Neuronal stem cell (in vitro differentiated cells): ENCODE measurements around the gene GET4.
A peak's percentile ranks its signal among the peaks of the same experiment; 100 is the strongest.

ENCODE experiments used
- DNase-seq: peaks from one replicate; pipeline ENCODE4 v3.0.0-alpha.2; 2013; ENCODE audit warnings: low spot score
- H2AFZ ChIP-seq: one replicate; pipeline ENCODE4 v1.6.1; 2013; ENCODE audit warnings: mild to moderate bottlenecking, low read length, inconsistent platforms
- H2AK5ac ChIP-seq: 2 replicates; pipeline ENCODE4 v1.6.1; 2013; ENCODE audit warnings: low read depth, mild to moderate bottlenecking, inconsistent platforms, low read length, moderate library complexity, mixed read lengths
- H2BK120ac ChIP-seq: 2 replicates; pipeline ENCODE4 v1.6.1; 2013; ENCODE audit warnings: low read depth, mild to moderate bottlenecking, inconsistent platforms, low read length, moderate library complexity, mixed read lengths
- H2BK12ac ChIP-seq: one replicate; pipeline ENCODE4 v1.6.1; 2013; ENCODE audit warnings: low read length, inconsistent platforms
- H2BK15ac ChIP-seq: 2 replicates; pipeline ENCODE4 v1.6.1; 2013; ENCODE audit warnings: mild to moderate bottlenecking, low read length, inconsistent platforms, mixed read lengths
- H2BK5ac ChIP-seq: one replicate; pipeline ENCODE4 v1.6.1; 2013; ENCODE audit warnings: inconsistent platforms, mild to moderate bottlenecking, low read length, moderate library complexity
- H3K14ac ChIP-seq: one replicate; pipeline ENCODE4 v1.6.1; 2013; ENCODE audit warnings: low read length, inconsistent platforms
- H3K18ac ChIP-seq: 2 replicates; pipeline ENCODE4 v1.6.1; 2013; ENCODE audit warnings: low read length, inconsistent platforms
- H3K23ac ChIP-seq: 2 replicates; pipeline ENCODE4 v1.6.1; 2013; ENCODE audit warnings: low read depth, mild to moderate bottlenecking, mixed read lengths, low read length, inconsistent platforms; ENCODE audit not compliant: poor library complexity
- H3K27ac ChIP-seq: replicated peaks from 3 replicates; pipeline ENCODE4 v1.5.1; 2013; ENCODE audit warnings: low read length, inconsistent platforms
- H3K27me3 ChIP-seq, 3 experiments: 2 replicates each; pipeline ENCODE4 v1.6.1; 2013; ENCODE audit warnings: low read length in 3 of 3, mild to moderate bottlenecking in 2 of 3, inconsistent platforms in 1 of 3, low read depth in 1 of 3, mixed read lengths in 1 of 3, moderate library complexity in 1 of 3; ENCODE audit not compliant: control insufficient read depth in 3 of 3, insufficient read depth in 3 of 3
- H3K36me3 ChIP-seq, 2 donors: replicated peaks in 1 of 2; 2 replicates each; pipeline ENCODE4 v1.6.1; 2013; ENCODE audit warnings: low read length in 2 of 2; ENCODE audit not compliant: control insufficient read depth in 2 of 2, insufficient read depth in 2 of 2
- H3K4ac ChIP-seq: 2 replicates; pipeline ENCODE4 v1.6.1; 2013; ENCODE audit warnings: inconsistent platforms, mild to moderate bottlenecking, low read length, moderate library complexity
- H3K4me1 ChIP-seq, 2 donors: 1 replicate in 1 of 2; 2 replicates in 1 of 2; pipeline ENCODE4 v1.6.1; 2013; ENCODE audit warnings: low read length in 2 of 2, low read depth in 1 of 2; ENCODE audit not compliant: control insufficient read depth in 2 of 2, insufficient read depth in 1 of 2
- H3K4me2 ChIP-seq: one replicate; pipeline ENCODE4 v1.6.1; 2013; ENCODE audit warnings: mild to moderate bottlenecking, low read length, inconsistent platforms; ENCODE audit not compliant: insufficient read depth, poor library complexity, severe bottlenecking
- H3K4me3 ChIP-seq, 2 donors: 2 replicates each; pipeline ENCODE4 v1.5.1; 2013; ENCODE audit warnings: low read length in 2 of 2, mild to moderate bottlenecking in 2 of 2, inconsistent platforms in 1 of 2, moderate library complexity in 1 of 2
- H3K79me1 ChIP-seq: one replicate; pipeline ENCODE4 v1.6.1; 2013; ENCODE audit warnings: low read depth, mild to moderate bottlenecking, inconsistent platforms, low read length, moderate library complexity
- H3K9ac ChIP-seq: one replicate; pipeline ENCODE4 v1.6.1; 2013; ENCODE audit warnings: mild to moderate bottlenecking, low read depth, low read length, inconsistent platforms; ENCODE audit not compliant: poor library complexity
- H3K9me3 ChIP-seq, 2 donors: replicated peaks in 1 of 2; 2 replicates each; pipeline versions ENCODE3 to v1.6.1; 2013; ENCODE audit warnings: low read length in 2 of 2, mild to moderate bottlenecking in 2 of 2, inconsistent platforms in 1 of 2, low read depth in 1 of 2, mixed read lengths in 1 of 2, moderate library complexity in 1 of 2; ENCODE audit not compliant: control insufficient read depth in 2 of 2, insufficient read depth in 1 of 2
- H4K8ac ChIP-seq: one replicate; pipeline ENCODE4 v1.6.1; 2013; ENCODE audit warnings: low read depth, mild to moderate bottlenecking, inconsistent platforms, low read length, moderate library complexity
- H4K91ac ChIP-seq: one replicate; pipeline ENCODE4 v1.6.1; 2013; ENCODE audit warnings: low read length, low read depth, mild to moderate bottlenecking, inconsistent platforms; ENCODE audit not compliant: poor library complexity
- WGBS, 2 donors: extraction: QIAGEN DNeasy Blood & Tissue Kit; methylation state at CpG; one replicate each; pipeline ENCODE4 v1.1.7; 2013; ENCODE audit warnings: missing lambda C conversion rate in 2 of 2, mixed read lengths in 1 of 2; ENCODE audit not compliant: insufficient read length in 2 of 2, insufficient replicate concordance in 1 of 2; ENCODE audit errors: extremely low coverage in 2 of 2; 5-methylcytosine and 5-hydroxymethylcytosine counted together

GET4 gene

GRCh38 chr7:924541-925231, 48.3 kb downstream of the GET4 start:
- Histone ChIP-seq H3K23ac (no peak overlapping the region), H2BK12ac (no peak overlapping the region), H3K4me2 (no peak overlapping the region), H4K91ac (no peak overlapping the region), H2BK120ac (no peak overlapping the region), H3K18ac (peak overlapping the region; percentile 48), H2BK5ac (no peak overlapping the region), H2BK15ac (no peak overlapping the region), H4K8ac (no peak overlapping the region), H3K9me3 (no peaks in the 10 kb centered on the region), H3K36me3 (no peaks in the 10 kb centered on the region), H3K4me3 (no peak overlapping the region), H2AK5ac (no peak overlapping the region), H3K4me1 (peaks cover 7 to 11% of the 10 kb centered on the region in 2 donors), H3K4ac (no peak overlapping the region), H3K79me1 (no peaks in the 10 kb centered on the region), H2AFZ (no peak overlapping the region), H3K27ac (no peak overlapping the region), H3K9ac (no peak overlapping the region), H3K14ac (peak overlapping the region; percentile 71), H3K27me3 (peaks cover 0 to 9% (median 0%) of the 10 kb centered on the region in 3 experiments)
- DNase-seq: no peak
- no CpG with 5 or more reads among the region's 24 CpGs for WGBS, 2 donors

GRCh38 chr7:925601-926000, 49.2 kb downstream of the GET4 start:
- peak overlapping the region; percentile 71 for H3K14ac ChIP-seq
- no peak overlapping the region for H2AFZ ChIP-seq
- no peak overlapping the region for H4K8ac ChIP-seq
- no peak for DNase-seq
- peak overlapping the region; percentile 8 for H3K18ac ChIP-seq
- H4K91ac ChIP-seq: peak overlapping the region; percentile 53
- H2BK15ac ChIP-seq: peak overlapping the region; percentile 43
- no peaks in the 10 kb centered on the region for H3K36me3 ChIP-seq
- H3K23ac ChIP-seq: no peak overlapping the region
- peak overlapping the region; percentile 82 for H2BK5ac ChIP-seq
- H2BK12ac ChIP-seq: no peak overlapping the region
- H3K9me3 ChIP-seq: no peaks in the 10 kb centered on the region
- H2AK5ac ChIP-seq: peak overlapping the region; percentile 52
- H3K27me3 ChIP-seq: peaks cover 0 to 9% (median 0%) of the 10 kb centered on the region in 3 experiments
- WGBS, 2 donors: no CpG with 5 or more reads among the region's 18 CpGs
- H3K4me2 ChIP-seq: no peak overlapping the region
- no peaks in the 10 kb centered on the region for H3K79me1 ChIP-seq
- H3K4ac ChIP-seq: no peak overlapping the region
- no peak overlapping the region for H3K27ac ChIP-seq
- H3K4me3 ChIP-seq: no peak overlapping the region
- H3K4me1 ChIP-seq: peaks cover 7 to 11% of the 10 kb centered on the region in 2 donors
- no peak overlapping the region for H3K9ac ChIP-seq
- H2BK120ac ChIP-seq: no peak overlapping the region

GRCh38 chr7:926061-927030, 50.0 kb downstream of the GET4 start:
- Histone ChIP-seq H4K91ac (no peak overlapping the region), H3K27me3 (peaks cover 0 to 13% (median 0%) of the 10 kb centered on the region in 3 experiments), H3K4ac (no peak overlapping the region), H2BK15ac (peak overlapping the region; percentile 43), H2BK12ac (no peak overlapping the region), H3K18ac (peak overlapping the region; percentile 57), H3K4me2 (no peak overlapping the region), H3K27ac (no peak overlapping the region), H3K36me3 (no peaks in the 10 kb centered on the region), H3K79me1 (no peaks in the 10 kb centered on the region), H2AFZ (peak overlapping the region; percentile 22), H2BK5ac (peak overlapping the region; percentile 82), H2BK120ac (no peak overlapping the region), H3K9ac (no peak overlapping the region), H3K23ac (peak overlapping the region; percentile 80), H4K8ac (no peak overlapping the region), H2AK5ac (peak overlapping the region; percentile 52), H3K9me3 (no peaks in the 10 kb centered on the region), H3K4me1 (peaks cover 7 to 11% of the 10 kb centered on the region in 2 donors), H3K4me3 (no peak overlapping the region), H3K14ac (peak overlapping the region; percentile 71)
- no CpG with 5 or more reads among the region's 47 CpGs for WGBS, 2 donors
- DNase-seq: no peak
